ENCODE results near the gene ABTB2.

ABTB2 gene

GRCh38 chr11:34344768-34345539, 12.9 kb downstream of the ABTB2 start:
- TF ChIP-seq CTCF (conservative IDR thresholded peaks at IDR 0.05; ENCODE audit: control insufficient read depth, insufficient read depth, low read depth, low read length) = no peak
- DNase-seq (ENCODE audit: low read depth) = peak; percentile 89
- no peak overlapping the region for H3K4me3 ChIP-seq (ENCODE audit: control insufficient read depth, low read depth, low read length)

GRCh38 chr11:34344410-34344767, 13.4 kb downstream of the ABTB2 start:
- H3K4me3 ChIP-seq (ENCODE audit: control insufficient read depth, low read depth, low read length) = no peak overlapping the region
- TF ChIP-seq CTCF (conservative IDR thresholded peaks at IDR 0.05; ENCODE audit: control insufficient read depth, insufficient read depth, low read depth, low read length) = no peak
- DNase-seq (ENCODE audit: low read depth) = no peak

GRCh38 chr11:34343686-34344085, 14.1 kb downstream of the ABTB2 start:
- no peak for TF ChIP-seq CTCF (conservative IDR thresholded peaks at IDR 0.05; ENCODE audit: control insufficient read depth, insufficient read depth, low read depth, low read length)
- no peak for DNase-seq (ENCODE audit: low read depth)
- no peak overlapping the region for H3K4me3 ChIP-seq (ENCODE audit: control insufficient read depth, low read depth, low read length)

- no peak for TF ChIP-seq CTCF (conservative IDR thresholded peaks at IDR 0.05; ENCODE audit: control insufficient read depth, insufficient read depth, low read depth, low read length)
- H3K4me3 ChIP-seq (ENCODE audit: control insufficient read depth, low read depth, low read length) = no peak overlapping the region
- peak; percentile 72 for DNase-seq (ENCODE audit: low read depth)
Observed at GRCh38 chr11:34343153-34343552, 14.7 kb downstream of the ABTB2 start.

GRCh38 chr11:34341931-34342533, 15.8 kb downstream of the ABTB2 start:
- peak; percentile 58 for DNase-seq (ENCODE audit: low read depth)
- H3K4me3 ChIP-seq (ENCODE audit: control insufficient read depth, low read depth, low read length) = no peak overlapping the region
- TF ChIP-seq CTCF (conservative IDR thresholded peaks at IDR 0.05; ENCODE audit: control insufficient read depth, insufficient read depth, low read depth, low read length) = no peak

- no peak for TF ChIP-seq CTCF (conservative IDR thresholded peaks at IDR 0.05; ENCODE audit: control insufficient read depth, insufficient read depth, low read depth, low read length)
- DNase-seq (ENCODE audit: low read depth) = no peak
- no peak overlapping the region for H3K4me3 ChIP-seq (ENCODE audit: control insufficient read depth, low read depth, low read length)
Observed at GRCh38 chr11:34341096-34341495, 16.7 kb downstream of the ABTB2 start.
